ENCODE measurements around the gene FBXO9. TPM values are rescaled to one million over a fixed set of nuclear protein-coding genes. Genes with fewer than 3 reads are reported as not detected.

Gene FBXO9
- polyA plus RNA-seq, 1 donor = 175 TPM

GRCh38 chr6:53080813-53081212, 15.6 kb downstream of the FBXO9 start:
- Histone ChIP-seq H3K36me3 (ENCODE audit: control insufficient read depth, insufficient read depth, low read length) (peaks cover 61% of the 10 kb centered on the region), H3K27me3 (ENCODE audit: control insufficient read depth, insufficient read depth, low read length) (no peaks in the 10 kb centered on the region), H3K27ac (ENCODE audit: low read length) (no peak overlapping the region), H3K4me1 (ENCODE audit: control insufficient read depth, insufficient read depth, low read length) (no peaks in the 10 kb centered on the region), H3K9me3 (ENCODE audit: control insufficient read depth, low read depth, low read length) (no peaks in the 10 kb centered on the region), H3K4me3 (ENCODE audit: low read length) (no peak overlapping the region)
- no peak for DNase-seq
- 100% methylated on average over 1 of the region's 1 CpG for WGBS (ENCODE audit: insufficient coverage, low lambda C conversion rate)

- Histone ChIP-seq H3K36me3 (ENCODE audit: control insufficient read depth, insufficient read depth, low read length) (peaks cover 60% of the 10 kb centered on the region), H3K9me3 (ENCODE audit: control insufficient read depth, low read depth, low read length) (no peaks in the 10 kb centered on the region), H3K27ac (ENCODE audit: low read length) (no peak overlapping the region), H3K27me3 (ENCODE audit: control insufficient read depth, insufficient read depth, low read length) (no peaks in the 10 kb centered on the region), H3K4me3 (ENCODE audit: low read length) (no peak overlapping the region), H3K4me1 (ENCODE audit: control insufficient read depth, insufficient read depth, low read length) (no peaks in the 10 kb centered on the region)
- 0% methylated on average over 1 of the region's 2 CpGs for WGBS (ENCODE audit: insufficient coverage, low lambda C conversion rate)
- no peak for DNase-seq
These were observed 21.1 kb downstream of the FBXO9 start for GRCh38 chr6:53086302-53086701.

- no peaks in the 10 kb centered on the region for H3K27me3 ChIP-seq (ENCODE audit: control insufficient read depth, insufficient read depth, low read length)
- H3K27ac ChIP-seq (ENCODE audit: low read length) = no peak overlapping the region
- H3K4me3 ChIP-seq (ENCODE audit: low read length) = no peak overlapping the region
- H3K36me3 ChIP-seq (ENCODE audit: control insufficient read depth, insufficient read depth, low read length) = peaks cover 62% of the 10 kb centered on the region
- H3K4me1 ChIP-seq (ENCODE audit: control insufficient read depth, insufficient read depth, low read length) = no peaks in the 10 kb centered on the region
- no peak for DNase-seq
- H3K9me3 ChIP-seq (ENCODE audit: control insufficient read depth, low read depth, low read length) = no peaks in the 10 kb centered on the region
These were observed 24.7 kb downstream of the FBXO9 start for GRCh38 chr6:53089948-53090347.

GRCh38 chr6:53090576-53090975, 25.4 kb downstream of the FBXO9 start:
- 83% methylated on average over 1 of the region's 2 CpGs for WGBS (ENCODE audit: insufficient coverage, low lambda C conversion rate)
- no peak overlapping the region for H3K27ac ChIP-seq (ENCODE audit: low read length)
- H3K4me3 ChIP-seq (ENCODE audit: low read length) = no peak overlapping the region
- DNase-seq = no peak
- no peaks in the 10 kb centered on the region for H3K27me3 ChIP-seq (ENCODE audit: control insufficient read depth, insufficient read depth, low read length)
- no peaks in the 10 kb centered on the region for H3K4me1 ChIP-seq (ENCODE audit: control insufficient read depth, insufficient read depth, low read length)
- H3K9me3 ChIP-seq (ENCODE audit: control insufficient read depth, low read depth, low read length) = no peaks in the 10 kb centered on the region
- peaks cover 66% of the 10 kb centered on the region for H3K36me3 ChIP-seq (ENCODE audit: control insufficient read depth, insufficient read depth, low read length)

- 80% methylated on average over 1 of the region's 3 CpGs for WGBS (ENCODE audit: insufficient coverage, low lambda C conversion rate)
- DNase-seq = no peak
- Histone ChIP-seq H3K9me3 (ENCODE audit: control insufficient read depth, low read depth, low read length) (no peaks in the 10 kb centered on the region), H3K27ac (ENCODE audit: low read length) (no peak overlapping the region), H3K4me3 (ENCODE audit: low read length) (no peak overlapping the region), H3K27me3 (ENCODE audit: control insufficient read depth, insufficient read depth, low read length) (no peaks in the 10 kb centered on the region), H3K36me3 (ENCODE audit: control insufficient read depth, insufficient read depth, low read length) (peaks cover 72% of the 10 kb centered on the region), H3K4me1 (ENCODE audit: control insufficient read depth, insufficient read depth, low read length) (no peaks in the 10 kb centered on the region)
These were observed 30.1 kb downstream of the FBXO9 start for GRCh38 chr6:53095270-53095669.

GRCh38 chr6:53095716-53096115, 30.5 kb downstream of the FBXO9 start:
- H3K27ac ChIP-seq (ENCODE audit: low read length) = no peak overlapping the region
- H3K4me1 ChIP-seq (ENCODE audit: control insufficient read depth, insufficient read depth, low read length) = no peaks in the 10 kb centered on the region
- H3K4me3 ChIP-seq (ENCODE audit: low read length) = no peak overlapping the region
- WGBS (ENCODE audit: insufficient coverage, low lambda C conversion rate) = no CpG with 5 or more reads among the region's 1 CpG
- H3K27me3 ChIP-seq (ENCODE audit: control insufficient read depth, insufficient read depth, low read length) = no peaks in the 10 kb centered on the region
- H3K9me3 ChIP-seq (ENCODE audit: control insufficient read depth, low read depth, low read length) = no peaks in the 10 kb centered on the region
- peaks cover 71% of the 10 kb centered on the region for H3K36me3 ChIP-seq (ENCODE audit: control insufficient read depth, insufficient read depth, low read length)
- DNase-seq = no peak

GRCh38 chr6:53100561-53100960, 35.4 kb downstream of the FBXO9 start:
- H3K4me3 ChIP-seq (ENCODE audit: low read length) = no peak overlapping the region
- DNase-seq = no peak
- no peaks in the 10 kb centered on the region for H3K27me3 ChIP-seq (ENCODE audit: control insufficient read depth, insufficient read depth, low read length)
- H3K27ac ChIP-seq (ENCODE audit: low read length) = no peak overlapping the region
- H3K36me3 ChIP-seq (ENCODE audit: control insufficient read depth, insufficient read depth, low read length) = peaks cover 51% of the 10 kb centered on the region
- no peaks in the 10 kb centered on the region for H3K4me1 ChIP-seq (ENCODE audit: control insufficient read depth, insufficient read depth, low read length)
- WGBS (ENCODE audit: insufficient coverage, low lambda C conversion rate) = no CpG with 5 or more reads among the region's 2 CpGs
- no peaks in the 10 kb centered on the region for H3K9me3 ChIP-seq (ENCODE audit: control insufficient read depth, low read depth, low read length)

GRCh38 chr6:53101006-53101405, 35.8 kb downstream of the FBXO9 start:
- Histone ChIP-seq H3K36me3 (ENCODE audit: control insufficient read depth, insufficient read depth, low read length) (peaks cover 48% of the 10 kb centered on the region), H3K4me1 (ENCODE audit: control insufficient read depth, insufficient read depth, low read length) (no peaks in the 10 kb centered on the region), H3K4me3 (ENCODE audit: low read length) (no peak overlapping the region), H3K27ac (ENCODE audit: low read length) (no peak overlapping the region), H3K9me3 (ENCODE audit: control insufficient read depth, low read depth, low read length) (no peaks in the 10 kb centered on the region), H3K27me3 (ENCODE audit: control insufficient read depth, insufficient read depth, low read length) (no peaks in the 10 kb centered on the region)
- WGBS (ENCODE audit: insufficient coverage, low lambda C conversion rate) = no CpG with 5 or more reads among the region's 2 CpGs
- DNase-seq = no peak

- no peaks in the 10 kb centered on the region for H3K9me3 ChIP-seq (ENCODE audit: control insufficient read depth, low read depth, low read length)
- 100% methylated on average over 1 of the region's 3 CpGs for WGBS (ENCODE audit: insufficient coverage, low lambda C conversion rate)
- peaks cover 23% of the 10 kb centered on the region for H3K36me3 ChIP-seq (ENCODE audit: control insufficient read depth, insufficient read depth, low read length)
- no peak overlapping the region for H3K4me3 ChIP-seq (ENCODE audit: low read length)
- H3K27ac ChIP-seq (ENCODE audit: low read length) = no peak overlapping the region
- H3K4me1 ChIP-seq (ENCODE audit: control insufficient read depth, insufficient read depth, low read length) = no peaks in the 10 kb centered on the region
- no peaks in the 10 kb centered on the region for H3K27me3 ChIP-seq (ENCODE audit: control insufficient read depth, insufficient read depth, low read length)
- no peak for DNase-seq
These were observed 38.9 kb downstream of the FBXO9 start for GRCh38 chr6:53103993-53104675.

- H3K4me1 ChIP-seq (ENCODE audit: control insufficient read depth, insufficient read depth, low read length) = no peaks in the 10 kb centered on the region
These were observed 39.7 kb downstream of the FBXO9 start for GRCh38 chr6:53104916-53105315.

GRCh38 chr6:53107091-53107490, 41.9 kb downstream of the FBXO9 start:
- DNase-seq = no peak
- Histone ChIP-seq H3K36me3 (ENCODE audit: control insufficient read depth, insufficient read depth, low read length) (peaks cover 3% of the 10 kb centered on the region), H3K27ac (ENCODE audit: low read length) (no peak overlapping the region), H3K27me3 (ENCODE audit: control insufficient read depth, insufficient read depth, low read length) (no peaks in the 10 kb centered on the region), H3K4me1 (ENCODE audit: control insufficient read depth, insufficient read depth, low read length) (peaks cover 6% of the 10 kb centered on the region), H3K9me3 (ENCODE audit: control insufficient read depth, low read depth, low read length) (no peaks in the 10 kb centered on the region), H3K4me3 (ENCODE audit: low read length) (no peak overlapping the region)
- WGBS (ENCODE audit: insufficient coverage, low lambda C conversion rate) = 100% methylated on average over 1 of the region's 4 CpGs

More at GRCh38 chr6:53104916-53105315, 39.7 kb downstream of the FBXO9 start:
- Histone ChIP-seq H3K27ac (ENCODE audit: low read length) (no peak overlapping the region), H3K4me3 (ENCODE audit: low read length) (no peak overlapping the region), H3K36me3 (ENCODE audit: control insufficient read depth, insufficient read depth, low read length) (peaks cover 18% of the 10 kb centered on the region), H3K9me3 (ENCODE audit: control insufficient read depth, low read depth, low read length) (no peaks in the 10 kb centered on the region), H3K27me3 (ENCODE audit: control insufficient read depth, insufficient read depth, low read length) (no peaks in the 10 kb centered on the region)
- DNase-seq = no peak
